HG02642 (cell line): ENCODE data around the gene HOXB3.

Source experiments
- ATAC-seq: cut with Tn5 transposase; IDR thresholded peaks from one replicate; pipeline ENCODE4 v1.9.1; 2021; ENCODE audit warnings: mild to moderate bottlenecking; ENCODE audit not compliant: unreplicated experiment, poor library complexity

HOXB3 gene

GRCh38 chr17:48549914-48550501 is 40.0 kb downstream of the HOXB3 start:
- no peak for ATAC-seq

- no peak for ATAC-seq
Measured at GRCh38 chr17:48549281-48549630, 40.8 kb downstream of the HOXB3 start.

GRCh38 chr17:48548523-48549280 is 41.3 kb downstream of the HOXB3 start:
- no peak for ATAC-seq

- no peak for ATAC-seq
Measured at GRCh38 chr17:48547808-48548522, 42.1 kb downstream of the HOXB3 start.

- ATAC-seq = no peak
Measured at GRCh38 chr17:48546924-48547807, 42.9 kb downstream of the HOXB3 start.

- ATAC-seq = no peak
Measured at GRCh38 chr17:48546137-48546923, 43.7 kb downstream of the HOXB3 start.

GRCh38 chr17:48545539-48545938 is 44.5 kb downstream of the HOXB3 start:
- no peak for ATAC-seq

- ATAC-seq = no peak
Measured at GRCh38 chr17:48545022-48545375, 45.0 kb downstream of the HOXB3 start, which contains the start of gene HOXB2. Gene HOXB2 (minus strand): TSS chr17:48545109. CDS start chr17:48544911, 198 bp downstream.

- no peak for ATAC-seq
Measured at GRCh38 chr17:48544349-48545021, 45.6 kb downstream of the HOXB3 start.

- ATAC-seq = peak; percentile 30
Measured at GRCh38 chr17:48543854-48544348, 46.1 kb downstream of the HOXB3 start.

GRCh38 chr17:48543107-48543853 is 46.8 kb downstream of the HOXB3 start:
- ATAC-seq = peak; percentile 53

- no peak for ATAC-seq
Measured at GRCh38 chr17:48542698-48543106, 47.3 kb downstream of the HOXB3 start.

- no peak for ATAC-seq
Measured at GRCh38 chr17:48542114-48542656, 47.9 kb downstream of the HOXB3 start.

- ATAC-seq = no peak
Measured at GRCh38 chr17:48541577-48542113, 48.4 kb downstream of the HOXB3 start.

GRCh38 chr17:48541036-48541576 is 48.9 kb downstream of the HOXB3 start:
- ATAC-seq = no peak

- no peak for ATAC-seq
Measured at GRCh38 chr17:48540213-48540612, 49.8 kb downstream of the HOXB3 start.

- ATAC-seq = no peak
Measured at GRCh38 chr17:48539177-48539576, 50.9 kb downstream of the HOXB3 start.
